GM21786 (cell line): ENCODE data around the gene MGST3.
A peak's percentile ranks its signal among the peaks of the same experiment; 100 is the strongest.
"Not testable (repeated sequence)": the region's sequence is repeated elsewhere in the genome, so short reads cannot be mapped to it uniquely, and the experiment has no call there.

Source experiments
- ATAC-seq: cut with Tn5 transposase; IDR thresholded peaks from one replicate; pipeline ENCODE4 v1.9.1; 2021; ENCODE audit not compliant: unreplicated experiment

The MGST3 gene

GRCh38 chr1:165628147-165628822 is 2.7 kb upstream of the MGST3 start:
- ATAC-seq = no peak

GRCh38 chr1:165629151-165629550 is 1.9 kb upstream of the MGST3 start:
- no peak for ATAC-seq

GRCh38 chr1:165629848-165630628 is 996 bp upstream of the MGST3 start:
- ATAC-seq = no peak

GRCh38 chr1:165631342-165632151 is 513 bp downstream of the MGST3 start:
- ATAC-seq = peak; percentile 36

GRCh38 chr1:165632152-165632469 is 1.1 kb downstream of the MGST3 start:
- no peak for ATAC-seq

- no peak for ATAC-seq
Measured at GRCh38 chr1:165632491-165632890, 1.5 kb downstream of the MGST3 start.

GRCh38 chr1:165633614-165634013 is 2.6 kb downstream of the MGST3 start:
- ATAC-seq = no peak

- no peak for ATAC-seq
Measured at GRCh38 chr1:165634154-165634921, 3.3 kb downstream of the MGST3 start.

- ATAC-seq = no peak
Measured at GRCh38 chr1:165635329-165635728, 4.3 kb downstream of the MGST3 start.

GRCh38 chr1:165635823-165636222 is 4.8 kb downstream of the MGST3 start:
- ATAC-seq = no peak

- ATAC-seq = no peak
Measured at GRCh38 chr1:165637427-165637826, 6.4 kb downstream of the MGST3 start.

GRCh38 chr1:165638211-165638610 is 7.2 kb downstream of the MGST3 start:
- not testable (repeated sequence) for ATAC-seq

GRCh38 chr1:165639821-165640623 is 9.0 kb downstream of the MGST3 start:
- no peak for ATAC-seq

- ATAC-seq = no peak
Measured at GRCh38 chr1:165641231-165641987, 10.4 kb downstream of the MGST3 start.

- ATAC-seq = no peak
Measured at GRCh38 chr1:165644064-165644735, 13.2 kb downstream of the MGST3 start.

- ATAC-seq = peak; percentile 40
Measured at GRCh38 chr1:165645654-165646366, 14.8 kb downstream of the MGST3 start.

GRCh38 chr1:165647517-165647916 is 16.5 kb downstream of the MGST3 start:
- no peak for ATAC-seq

GRCh38 chr1:165647970-165648369 is 16.9 kb downstream of the MGST3 start:
- no peak for ATAC-seq
